Measurements from ENCODE around the gene RAD51AP1.

RAD51AP1 gene

DNA sequence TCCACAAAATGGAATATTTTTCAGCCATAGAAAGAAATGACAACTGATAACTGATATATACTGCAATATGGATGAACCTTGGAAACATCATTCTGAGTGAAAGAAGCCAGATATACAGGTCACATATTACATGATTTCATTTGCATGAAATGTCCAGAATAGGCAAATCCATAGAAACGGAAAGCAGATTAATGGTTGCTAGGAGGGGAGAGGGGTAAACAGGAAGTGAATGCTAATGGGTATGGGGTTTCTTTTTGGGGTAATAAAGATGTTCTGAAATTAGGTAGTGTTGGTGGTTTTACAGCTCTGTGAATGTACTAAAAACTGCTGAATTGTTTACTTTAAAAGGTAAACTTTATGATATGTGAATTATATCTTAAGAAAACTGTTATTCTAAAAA, 6.5 kb downstream of the RAD51AP1 start:
- DNase-seq (ENCODE audit: low spot score): no peak

DNA sequence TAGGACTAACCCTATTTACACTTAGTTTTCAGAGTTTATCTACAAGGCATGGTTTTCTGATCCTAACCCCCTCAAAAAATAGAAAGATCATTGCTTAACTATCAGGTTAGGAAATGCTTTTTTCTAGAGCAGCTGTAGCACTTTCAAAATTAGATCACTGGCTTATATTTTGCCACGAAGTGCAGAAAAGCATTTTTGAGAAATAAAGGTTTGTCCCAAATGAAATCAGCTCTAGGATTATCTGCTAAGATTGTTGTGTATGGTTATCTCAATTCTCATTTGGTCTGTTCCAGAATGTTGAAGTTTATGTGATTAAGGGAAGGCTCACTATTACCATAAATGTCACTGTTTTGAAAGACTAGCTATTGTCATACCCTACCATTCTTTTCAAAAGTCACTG, 13.5 kb downstream of the RAD51AP1 start:
- no peak for DNase-seq (ENCODE audit: low spot score)

DNA sequence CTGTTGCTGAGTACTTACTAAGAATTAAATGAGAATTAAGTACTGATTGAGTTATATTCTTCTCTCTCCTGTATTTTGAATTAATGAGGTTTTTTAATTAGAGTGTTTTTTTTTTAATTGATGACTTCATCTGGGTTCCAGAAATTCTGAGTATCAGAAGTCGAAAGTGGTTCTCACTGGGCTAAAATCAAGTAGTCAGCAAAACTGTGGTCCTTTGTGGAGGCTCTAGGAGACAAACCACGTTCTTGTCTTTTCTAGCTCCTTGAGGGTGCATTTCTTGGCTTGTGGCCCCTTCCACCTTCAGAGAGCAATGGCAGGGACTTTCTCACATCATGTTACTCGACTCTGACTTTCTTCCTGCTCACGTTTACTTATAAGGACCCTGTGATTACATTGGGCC, 15.3 kb downstream of the RAD51AP1 start:
- DNase-seq (ENCODE audit: low spot score): no peak

DNA sequence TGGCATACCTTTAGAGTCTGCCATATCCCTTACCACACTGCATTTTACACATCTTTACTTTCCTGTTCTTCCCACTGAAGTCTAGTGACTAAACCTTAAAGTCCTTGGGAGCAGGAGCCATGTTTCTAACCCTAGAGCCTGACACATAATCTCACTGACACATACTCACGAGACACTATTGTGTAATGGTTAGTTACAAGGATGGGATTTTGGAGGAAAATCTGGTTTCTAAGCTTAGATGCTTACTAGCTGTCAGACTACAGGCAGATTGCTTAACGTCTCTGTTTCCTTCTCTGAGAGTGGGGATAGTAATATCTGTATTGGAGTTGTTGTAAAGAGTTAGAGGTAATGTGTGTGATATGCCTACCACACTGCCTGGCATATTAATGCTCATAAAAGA, 17.1 kb downstream of the RAD51AP1 start:
- no peak for DNase-seq (ENCODE audit: low spot score)

DNA sequence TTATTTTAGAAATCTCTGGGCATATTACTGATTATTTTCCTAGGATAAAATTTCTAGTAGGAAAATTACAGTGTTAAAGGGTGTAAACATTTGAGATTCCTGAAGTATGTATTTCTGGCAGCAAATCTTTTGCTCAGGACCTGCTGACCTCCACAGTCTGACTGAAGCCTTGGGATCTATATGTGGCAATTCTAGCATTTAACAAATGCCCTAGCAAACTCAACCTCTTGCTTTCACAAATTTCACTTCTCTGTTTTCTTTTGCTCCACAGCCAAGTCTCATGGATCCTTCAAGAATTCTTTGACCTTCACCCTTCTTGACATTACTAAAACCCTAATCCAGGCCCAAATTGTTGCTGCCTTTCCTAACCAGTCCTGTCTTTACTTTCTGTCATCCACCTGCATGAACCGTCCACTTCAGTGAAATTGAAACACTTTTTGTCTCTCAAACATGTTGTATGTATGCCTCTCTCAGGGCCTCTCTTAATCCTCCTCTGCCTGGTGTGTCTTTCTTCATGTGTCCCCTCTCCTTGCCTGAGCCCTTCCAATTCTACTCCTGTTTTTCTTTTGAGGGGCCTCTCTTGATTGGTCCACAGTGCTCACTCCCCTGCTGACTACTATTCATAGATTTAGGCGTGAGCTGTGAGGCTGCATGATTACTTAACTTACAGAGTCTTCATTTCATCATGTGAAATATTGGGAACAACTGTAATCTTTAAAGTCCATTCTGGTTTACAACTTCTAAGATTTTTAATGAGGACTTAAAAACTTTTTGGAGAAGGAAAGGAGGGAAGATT, 18.2 kb downstream of the RAD51AP1 start:
- DNase-seq (ENCODE audit: low spot score): no peak

DNA sequence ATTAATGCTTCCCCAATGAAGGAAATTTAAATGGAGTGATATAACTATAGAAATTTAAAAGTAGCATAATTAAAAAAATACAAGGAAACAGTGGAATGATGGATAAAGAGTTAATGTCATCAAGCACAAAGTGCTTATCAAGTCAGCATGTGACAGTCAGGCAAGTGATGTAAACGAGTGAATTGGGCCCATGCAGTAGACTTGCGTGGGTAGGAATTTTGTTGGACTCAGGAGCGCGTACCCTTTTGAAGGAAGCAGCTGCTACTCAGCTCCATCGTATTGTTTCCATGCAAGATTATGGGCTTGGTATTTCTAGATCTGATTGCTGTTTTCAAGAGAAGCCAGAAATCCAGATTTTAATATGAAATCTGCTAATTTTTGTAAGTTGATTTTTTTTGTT, 18.9 kb downstream of the RAD51AP1 start:
- no peak for DNase-seq (ENCODE audit: low spot score)

DNA sequence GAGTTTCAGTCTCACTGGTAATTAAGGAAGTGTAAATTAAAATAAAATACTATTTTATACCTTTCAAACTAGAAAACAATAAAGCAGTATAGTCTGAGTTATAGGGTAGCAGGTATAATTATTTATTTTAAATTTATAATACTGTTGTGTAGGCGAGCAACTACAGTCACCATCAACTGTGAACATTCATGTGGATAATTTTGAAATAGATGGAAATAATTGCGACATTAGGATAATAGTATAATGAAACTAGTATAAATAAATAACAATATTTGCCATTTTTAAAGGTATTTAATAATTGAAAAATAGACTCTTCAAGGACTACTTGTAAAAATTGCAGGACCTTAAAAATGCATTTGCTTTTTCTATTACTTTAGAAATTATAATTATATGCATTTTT, 19.5 kb downstream of the RAD51AP1 start:
- DNase-seq (ENCODE audit: low spot score): no peak

DNA sequence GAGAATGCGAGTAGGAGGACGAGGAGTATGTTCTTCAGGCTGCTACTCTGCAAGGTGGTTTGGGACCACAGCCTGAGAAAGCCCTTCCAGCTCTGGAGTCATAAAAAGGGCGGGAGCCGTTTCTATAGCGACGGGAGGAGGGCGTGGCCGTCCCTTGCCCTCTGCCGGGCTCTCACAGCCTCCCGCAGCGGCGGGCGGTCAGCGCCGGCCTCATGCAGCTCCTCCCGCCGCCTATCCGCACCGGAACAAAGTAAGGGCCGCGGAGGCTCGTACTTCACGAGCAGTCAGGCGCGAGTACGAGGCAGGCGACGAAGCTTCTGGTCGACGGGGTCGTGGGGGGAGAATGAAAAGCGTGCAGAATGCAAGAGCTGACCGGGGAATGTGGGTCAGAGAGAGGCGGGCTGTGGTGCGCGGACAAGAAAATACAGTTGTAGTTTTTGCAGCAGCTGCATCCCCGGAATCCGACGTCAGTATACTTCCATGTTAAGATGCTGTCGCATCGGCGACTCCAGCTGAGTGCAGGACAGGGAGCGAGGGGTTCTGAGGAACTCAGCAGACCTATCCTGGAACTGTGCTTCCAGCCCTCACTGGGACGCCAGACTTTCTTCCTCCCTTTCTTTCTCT, 23.5 kb downstream of the RAD51AP1 start, which contains the start of gene DYRK4:
DYRK4 (plus strand) TSS at position 175 of the 624 bp plus-strand sequence; CDS start at position 213, 38 bp downstream.
- peak; percentile 62 for DNase-seq (ENCODE audit: low spot score)

DNA sequence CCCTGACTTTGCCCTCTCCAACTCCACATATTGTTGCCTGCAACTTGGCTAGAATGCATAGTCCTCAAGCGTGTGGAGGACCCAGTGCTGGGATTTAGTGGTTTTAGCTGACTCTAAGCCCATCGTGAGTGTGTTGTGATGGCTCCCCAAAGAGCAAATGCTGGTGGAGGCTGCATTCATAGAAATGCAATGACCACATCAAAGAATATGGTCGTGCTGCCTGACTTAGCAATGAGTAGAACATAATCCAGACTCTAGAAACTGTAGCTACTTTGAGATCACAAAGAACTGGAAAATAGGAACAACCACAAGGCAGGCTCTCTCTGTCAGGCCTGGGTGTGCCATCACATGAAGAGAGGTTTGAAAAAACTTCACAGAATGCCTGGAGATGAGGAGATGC, 24.6 kb downstream of the RAD51AP1 start:
- DNase-seq (ENCODE audit: low spot score): no peak

DNA sequence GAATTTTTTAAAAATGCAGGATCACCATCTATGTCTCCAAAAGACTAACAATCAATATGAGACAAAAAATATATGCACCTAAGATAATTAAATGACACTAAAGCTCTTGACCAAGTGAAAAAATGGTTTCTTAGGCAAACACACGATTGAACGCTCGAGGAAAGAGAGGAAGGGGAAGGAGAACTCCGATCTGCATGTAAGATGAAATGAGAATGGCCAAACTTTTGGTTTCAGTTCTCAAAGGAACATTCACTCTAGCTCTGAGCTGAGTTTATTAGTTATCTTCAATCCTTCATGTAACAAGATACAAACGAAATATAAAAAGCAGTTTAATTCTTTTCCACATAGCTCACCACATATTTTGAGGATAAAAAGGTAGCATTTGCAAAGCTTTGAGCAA, 26.1 kb downstream of the RAD51AP1 start:
- DNase-seq (ENCODE audit: low spot score): no peak

DNA sequence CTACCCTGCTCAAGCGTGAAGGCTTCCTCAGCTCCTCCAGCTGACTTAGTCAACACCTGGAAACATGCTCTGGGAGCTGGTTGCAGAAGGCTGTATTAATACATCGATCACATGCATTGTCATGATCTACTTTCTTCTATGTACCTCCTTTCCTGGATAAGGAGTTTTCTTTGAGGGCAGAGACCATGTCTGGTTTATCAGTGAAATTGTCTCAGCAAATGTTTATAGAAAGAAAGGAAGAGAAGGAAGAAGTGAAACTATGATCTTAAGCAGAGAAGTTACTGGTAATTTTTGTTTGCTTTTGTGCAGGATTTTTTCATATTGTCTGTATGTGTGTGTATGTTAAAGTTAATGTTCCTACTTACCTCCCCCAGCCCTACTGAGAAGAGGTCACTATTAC, 27.8 kb downstream of the RAD51AP1 start:
- DNase-seq (ENCODE audit: low spot score): no peak

DNA sequence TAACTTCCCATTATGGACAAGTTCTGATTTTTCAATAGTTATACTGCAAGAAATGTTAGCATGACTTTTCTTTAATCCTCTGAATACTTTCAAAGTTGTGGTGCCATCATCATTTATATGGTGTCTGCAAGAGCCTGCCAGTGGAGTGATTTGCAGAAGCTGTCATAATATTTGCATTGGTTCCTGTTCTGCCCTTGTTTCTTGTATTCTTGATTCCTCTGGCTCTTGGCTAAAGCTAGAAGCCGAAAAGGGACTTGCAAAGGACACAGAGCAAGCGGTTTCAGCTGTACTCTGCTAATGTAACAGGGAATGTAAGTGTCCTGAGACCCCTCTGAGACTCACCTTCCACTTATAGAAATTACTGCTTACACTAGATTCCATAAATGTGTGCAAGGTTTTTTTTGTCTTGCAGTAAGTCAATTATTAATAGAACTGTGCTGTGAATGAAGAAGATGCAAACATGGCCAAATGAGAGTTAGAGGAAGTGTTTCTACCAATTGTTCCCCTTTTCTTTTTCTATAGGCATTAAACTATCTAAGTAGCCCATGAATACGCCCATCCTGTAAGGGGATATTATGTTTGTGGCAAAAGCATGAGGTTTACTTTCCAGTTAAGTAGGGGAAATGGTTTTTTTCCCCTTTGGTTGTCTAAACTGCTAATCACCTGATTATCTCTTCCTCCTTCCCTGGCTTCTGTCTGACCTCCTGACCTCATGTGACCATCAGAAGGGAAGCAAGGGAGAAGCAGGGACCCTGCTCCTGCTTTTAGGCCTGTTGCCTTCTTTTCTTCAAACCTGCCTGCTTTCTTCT, 28.6 kb downstream of the RAD51AP1 start:
- no peak for DNase-seq (ENCODE audit: low spot score)

DNA sequence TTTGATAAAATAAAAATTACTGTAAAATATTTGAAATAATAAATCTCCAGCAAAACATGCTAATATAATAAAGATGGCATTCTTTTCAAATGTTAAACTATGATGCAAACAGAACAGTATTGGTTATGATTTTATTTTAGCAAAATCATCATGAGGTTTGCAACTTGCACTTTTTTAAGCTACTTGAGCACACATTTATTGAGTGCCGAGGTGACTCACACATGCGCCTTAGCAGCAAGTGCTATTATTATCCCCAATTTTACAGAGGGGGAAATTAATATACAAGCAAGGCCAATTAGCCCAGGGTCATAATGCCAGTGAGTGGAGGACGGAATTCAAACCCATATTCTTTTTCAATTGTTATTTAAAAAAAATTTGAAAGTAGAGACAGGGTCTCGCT, 30.6 kb downstream of the RAD51AP1 start:
- DNase-seq (ENCODE audit: low spot score): no peak

DNA sequence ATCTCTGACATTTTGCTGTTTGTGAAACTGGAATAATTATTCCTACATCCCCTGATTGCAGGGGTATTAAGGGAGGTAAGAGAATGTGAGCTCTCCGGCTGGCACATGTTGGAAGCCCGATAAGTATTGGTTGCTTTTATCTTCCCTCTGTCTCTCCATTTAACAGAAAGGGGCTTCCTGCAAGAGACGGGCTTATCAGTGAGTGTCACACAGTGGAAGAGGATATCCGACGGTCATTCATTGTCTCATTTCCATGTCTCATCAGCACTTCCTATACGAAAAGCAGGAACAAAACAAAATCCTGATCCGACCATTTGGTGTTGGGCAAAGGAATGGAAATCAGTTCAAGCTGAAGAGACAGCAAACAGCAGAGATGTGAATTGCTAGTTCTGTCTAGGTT, 34.0 kb downstream of the RAD51AP1 start:
- no peak for DNase-seq (ENCODE audit: low spot score)

DNA sequence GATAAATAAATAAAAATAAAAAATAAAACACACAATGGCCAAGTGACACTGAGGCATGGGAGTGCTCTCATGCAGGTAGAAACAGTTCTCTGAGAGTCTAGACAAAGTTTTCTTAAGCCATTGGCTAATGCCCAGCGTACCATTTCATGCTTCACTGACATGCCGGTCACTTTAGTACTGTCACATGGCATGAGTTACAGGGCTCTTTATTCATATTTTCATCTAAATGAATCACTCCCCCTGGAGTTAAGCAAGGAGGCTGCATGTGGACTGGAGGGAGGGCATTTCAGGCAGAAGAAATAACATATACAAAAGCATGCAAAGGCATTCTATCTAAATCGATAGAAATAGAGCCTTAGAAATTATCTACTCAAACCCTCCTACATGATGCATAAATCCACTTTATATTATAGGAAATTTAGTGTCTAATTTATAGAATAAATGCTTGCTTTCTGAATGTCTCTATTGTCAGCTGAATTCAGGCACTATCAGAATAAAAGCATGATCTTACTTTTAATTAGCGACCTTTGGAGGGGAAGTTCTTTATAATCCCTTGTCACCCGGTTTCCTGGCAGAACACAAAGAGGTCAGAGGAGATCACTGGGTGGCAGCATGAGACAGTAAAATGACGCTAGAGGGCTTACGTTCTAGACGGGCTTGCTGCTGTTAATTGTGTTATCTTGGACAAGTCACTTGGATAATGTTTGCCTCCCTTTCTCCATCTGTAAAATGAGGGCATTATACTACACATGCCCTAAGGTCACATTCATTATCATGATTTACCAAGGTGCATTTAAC, 40.8 kb downstream of the RAD51AP1 start:
- no peak for DNase-seq (ENCODE audit: low spot score)

DNA sequence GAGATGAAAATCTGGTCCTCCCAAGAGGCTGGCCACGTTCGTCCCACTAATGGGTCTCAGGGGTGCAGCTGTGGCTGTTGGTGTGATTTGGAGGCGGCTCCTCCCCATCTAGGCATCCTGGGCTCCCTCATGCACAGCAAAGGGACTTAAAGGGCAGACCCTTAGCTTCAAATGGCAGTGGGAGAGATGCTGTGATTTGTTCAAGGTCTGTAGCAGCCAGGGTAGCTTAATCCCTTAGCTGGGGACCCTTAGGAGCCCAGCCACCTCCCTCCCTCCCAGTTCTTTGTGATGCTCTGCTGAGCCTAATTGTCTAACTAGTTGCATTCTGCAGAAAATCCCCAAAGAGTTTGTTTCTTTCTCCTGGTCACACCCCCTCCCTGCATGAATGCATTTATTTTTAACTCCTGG, 41.6 kb downstream of the RAD51AP1 start:
- no peak for DNase-seq (ENCODE audit: low spot score)

DNA sequence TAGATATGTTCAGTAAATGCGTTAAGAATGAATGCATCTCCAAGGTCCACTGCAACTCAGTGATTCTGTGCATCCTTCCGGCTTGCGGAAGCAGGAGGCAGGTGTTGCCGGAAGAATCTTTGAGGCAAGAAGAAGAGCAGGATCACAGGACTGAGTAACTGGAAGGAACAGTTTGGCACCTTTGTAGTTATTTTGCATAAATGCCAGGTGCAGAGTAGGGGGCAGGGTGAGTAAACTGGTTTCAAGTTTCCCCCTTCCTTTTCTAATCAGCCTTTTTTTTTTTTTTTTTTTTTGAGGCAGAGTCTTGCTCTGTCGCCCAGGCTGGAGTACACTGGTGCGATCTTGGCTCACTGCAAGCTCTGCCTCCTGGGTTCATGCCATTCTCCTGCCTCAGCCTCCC, 45.6 kb downstream of the RAD51AP1 start:
- DNase-seq (ENCODE audit: low spot score): no peak

DNA sequence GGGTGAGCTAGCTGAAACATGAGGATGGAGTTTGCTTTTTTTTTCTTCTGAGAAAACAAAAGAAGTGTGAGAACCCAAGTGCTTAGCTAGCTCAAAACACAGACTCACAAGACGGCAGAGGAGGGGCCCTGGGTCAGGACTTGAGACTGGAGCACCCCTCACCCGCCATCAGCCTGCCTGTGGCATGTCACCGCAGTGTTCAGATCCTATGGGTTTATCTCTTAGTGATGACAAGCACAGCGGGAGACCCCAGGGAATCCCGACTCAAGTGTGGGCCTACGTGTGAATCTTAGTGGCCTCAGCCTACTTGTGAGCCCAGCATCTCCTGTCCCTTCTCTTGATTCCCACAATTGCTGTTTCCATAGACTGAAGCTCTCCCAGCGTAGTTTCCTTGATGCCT, 46.2 kb downstream of the RAD51AP1 start:
- DNase-seq (ENCODE audit: low spot score): no peak

DNA sequence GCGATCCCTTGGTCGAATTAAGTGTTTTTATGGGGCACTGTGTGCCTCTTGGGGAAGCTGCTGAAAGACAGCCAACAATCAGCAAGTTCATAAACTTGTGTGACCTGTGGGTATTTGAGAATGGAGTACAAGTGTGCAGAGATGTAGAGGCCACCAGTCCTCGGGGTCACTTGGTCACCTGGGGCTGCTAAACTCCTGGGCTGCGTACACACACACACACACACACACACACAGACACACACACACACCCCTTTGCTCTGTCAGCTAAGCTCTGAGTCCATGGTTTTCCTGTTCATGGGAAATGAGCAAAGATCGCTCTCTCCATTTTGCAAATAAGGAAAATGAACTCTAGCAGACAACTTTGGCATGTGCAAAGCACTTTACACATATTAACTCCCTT, 47.8 kb downstream of the RAD51AP1 start:
- no peak for DNase-seq (ENCODE audit: low spot score)

DNA sequence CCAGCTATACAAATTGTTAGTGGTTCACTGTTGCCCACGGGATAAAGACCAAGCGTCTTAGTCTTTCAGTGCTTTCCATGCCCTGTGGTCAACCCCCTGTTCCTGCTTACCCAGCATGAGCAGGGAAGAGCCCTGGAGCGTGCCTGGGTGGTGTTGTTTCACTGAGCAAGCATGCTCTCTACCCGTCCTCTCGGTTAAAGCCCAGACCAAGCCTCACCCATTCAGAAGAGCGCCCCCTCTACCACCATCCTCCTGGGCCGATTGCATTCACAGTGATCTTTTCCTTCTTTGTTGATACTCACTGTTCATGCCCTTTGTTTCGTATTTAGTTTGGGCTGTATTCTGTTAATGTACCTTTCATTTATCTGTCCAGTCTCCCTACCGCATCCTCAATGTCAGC, 48.4 kb downstream of the RAD51AP1 start:
- no peak for DNase-seq (ENCODE audit: low spot score)

DNA sequence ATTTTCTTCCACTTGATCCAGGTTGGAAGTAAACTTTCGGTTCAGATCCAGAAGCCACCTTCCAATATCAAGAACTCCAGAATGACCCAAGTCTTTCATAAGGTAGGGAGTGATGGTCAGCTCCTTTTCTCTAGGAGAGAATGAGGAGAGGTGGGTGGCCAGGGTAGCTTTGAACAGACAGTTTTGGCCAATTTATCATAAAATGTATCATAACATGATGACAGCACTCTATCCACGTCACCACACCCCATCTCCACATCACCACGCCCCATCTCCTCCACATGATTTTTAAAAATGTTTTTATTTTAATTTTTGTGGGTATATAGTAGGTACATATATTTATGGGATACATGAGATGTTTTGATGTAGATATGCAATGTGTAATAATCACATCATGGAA, 50.2 kb downstream of the RAD51AP1 start:
- no peak for DNase-seq (ENCODE audit: low spot score)

DNA sequence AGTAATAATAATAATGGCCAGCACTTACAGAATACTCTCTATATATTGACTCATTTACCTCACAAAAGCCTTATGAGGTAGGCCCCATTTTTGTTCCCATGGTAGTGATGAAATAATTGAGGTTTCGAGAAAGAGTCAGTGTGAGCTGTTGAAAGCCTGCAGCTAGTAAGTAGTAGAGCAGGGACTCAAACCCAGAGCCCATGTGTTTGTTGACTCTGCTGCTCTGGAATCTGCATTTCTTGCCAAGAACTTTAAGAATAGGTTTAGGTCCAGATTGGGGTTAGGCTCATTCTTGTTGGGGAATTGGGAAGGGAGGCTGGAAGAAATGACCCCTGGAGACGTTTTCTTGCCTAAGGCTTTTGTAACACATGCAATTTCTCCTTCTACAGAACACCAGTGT, 51.3 kb downstream of the RAD51AP1 start:
- DNase-seq (ENCODE audit: low spot score): no peak
